Sigmoid colon (tissue), 4 donors: ENCODE data around the gene SLC2A13.

Experiments used
- CTCF ChIP-seq, 4 experiments: fragments of 450-650 bp in 3 of 4; fragments of 200-600 bp in 1 of 4; IDR thresholded peaks; one replicate each; pipeline ENCODE4 v1.5.1; 2016 to 2019; ENCODE audit warnings: antibody characterized with exemption in 4 of 4, mild to moderate bottlenecking in 3 of 4, moderate library complexity in 2 of 4
- EP300 ChIP-seq, 4 donors: sonication (generic); formaldehyde crosslinking; IDR thresholded peaks; one replicate each; pipeline ENCODE4 v1.6.1; 2017; ENCODE audit warnings: antibody characterized with exemption in 4 of 4
- POLR2A ChIP-seq, 2 donors: fragments of 450-650 bp; IDR thresholded peaks; one replicate each; pipeline ENCODE4 v1.6.1; 2016; ENCODE audit warnings: antibody characterized with exemption in 2 of 2, mild to moderate bottlenecking in 2 of 2, moderate library complexity in 2 of 2
- POLR2AphosphoS5 ChIP-seq, 4 donors: sonication (generic); formaldehyde crosslinking; IDR thresholded peaks; one replicate each; pipeline ENCODE4 v1.6.1; 2017; ENCODE audit warnings: antibody characterized with exemption in 4 of 4

- no peak for TF ChIP-seq CTCF (IDR thresholded peaks at IDR 0.05)
- no peak for TF ChIP-seq POLR2A (IDR thresholded peaks at IDR 0.05)
- TF ChIP-seq EP300 (IDR thresholded peaks at IDR 0.05) = no peak
- no peak for TF ChIP-seq POLR2AphosphoS5 (IDR thresholded peaks at IDR 0.05)
These were observed 49.5 kb downstream of the SLC2A13 start for GRCh38 chr12:40056373-40056772.
